ENCODE results near the gene KRT8. TPM values are rescaled to one million over a fixed set of nuclear protein-coding genes. Genes with fewer than 3 reads are reported as not detected.

Gene KRT8
- total and polyA plus RNA-seq, 2 donors (not counting 1 experiment from before 2014, with no cell fraction given): 0.24 to 0.94 TPM

DNA sequence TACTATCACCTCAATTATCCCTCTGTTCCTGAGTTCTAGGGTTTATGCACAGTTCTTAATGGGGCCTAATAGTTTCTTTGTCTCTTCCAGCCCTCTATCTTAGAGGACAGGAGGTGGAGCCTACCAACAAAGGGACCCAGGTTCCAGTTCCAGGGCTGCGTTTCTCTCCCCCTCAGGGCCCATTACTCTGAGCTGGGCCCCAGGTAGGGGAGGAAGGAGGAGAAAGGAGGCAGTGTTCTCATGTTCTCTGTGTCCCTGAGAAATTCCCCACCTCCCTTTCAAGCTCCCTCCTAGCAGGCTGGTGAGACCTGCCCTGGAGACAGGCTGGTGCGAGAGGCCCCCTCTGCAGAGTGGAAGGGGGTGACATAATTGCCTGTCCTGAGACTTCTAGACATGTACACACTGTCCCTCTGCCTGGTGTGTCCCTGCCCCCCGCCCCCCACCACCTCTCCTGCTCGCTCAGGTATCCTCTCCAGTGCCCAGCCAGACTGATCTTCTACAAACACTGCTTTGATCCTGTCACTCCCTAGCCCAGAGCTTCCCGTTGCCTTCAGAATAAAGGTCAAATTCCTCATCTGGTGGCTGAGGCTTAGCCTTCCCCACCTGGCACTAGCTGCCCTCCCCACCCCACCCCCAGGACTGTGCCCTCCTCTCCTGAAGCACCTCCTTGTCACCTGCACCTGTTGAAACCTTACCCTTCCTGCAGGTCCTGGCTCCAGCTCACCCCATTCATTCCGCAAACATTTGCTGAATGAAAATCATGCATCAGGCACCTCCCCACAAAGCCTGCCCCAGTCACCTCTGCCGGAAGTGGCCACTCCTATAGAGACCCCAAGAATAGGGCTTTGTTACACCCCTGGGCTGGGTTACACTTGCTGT is 21.1 kb upstream of the KRT8 start:
- no peak overlapping the region for H3K27ac Mint-ChIP-seq
- WGBS (ENCODE audit: insufficient coverage): 84% methylated on average over 6 of the region's 7 CpGs
- peaks cover 0 to 2% (median under 1%) of the 10 kb centered on the region in 4 experiments for H3K27me3 ChIP-seq (replicated peaks in 1 of 4; ENCODE audit: control extremely low read depth in 1 of 4, control insufficient read depth in 3 of 4, insufficient read depth in 4 of 4, low read length in 3 of 4)
- H3K36me3 ChIP-seq (replicated peaks in 1 of 2; ENCODE audit: control extremely low read depth in 1 of 2, control insufficient read depth in 1 of 2, extremely low read depth in 1 of 2, insufficient read depth in 2 of 2, low read length in 1 of 2): no peaks in the 10 kb centered on the region
- ChIA-PET CTCF (no interaction called here), POLR2A (no interaction called here)
- no peaks in the 10 kb centered on the region for H3K4me1 ChIP-seq (ENCODE audit: control insufficient read depth in 2 of 2, insufficient read depth in 2 of 2, low read length in 2 of 2)
- no peaks in the 10 kb centered on the region for H3K9me3 ChIP-seq (ENCODE audit: control extremely low read depth in 1 of 3, control insufficient read depth in 2 of 3, insufficient read depth in 1 of 3, low read length in 2 of 3)
- H3K27me3 Mint-ChIP-seq: peaks cover 25% of the 10 kb centered on the region
- no peak overlapping the region for H2AFZ ChIP-seq (ENCODE audit: insufficient read depth, low read depth, low read length, poor library complexity, severe bottlenecking)
- no peak overlapping the region for H3K4me2 ChIP-seq (replicated peaks; ENCODE audit: low read depth, low read length, poor library complexity, severe bottlenecking)
- no peak for ATAC-seq (ENCODE audit: low read depth)
- no peak overlapping the region for H3K4me3 ChIP-seq (ENCODE audit: control extremely low read depth in 1 of 5, extremely low read depth in 1 of 5, insufficient read depth in 1 of 5, low read depth in 2 of 5, low read length in 4 of 5)
- no peak for DNase-seq
- no peaks in the 10 kb centered on the region for H3K9me3 Mint-ChIP-seq (ENCODE audit: insufficient read depth)
- TF ChIP-seq, protein P1, sequence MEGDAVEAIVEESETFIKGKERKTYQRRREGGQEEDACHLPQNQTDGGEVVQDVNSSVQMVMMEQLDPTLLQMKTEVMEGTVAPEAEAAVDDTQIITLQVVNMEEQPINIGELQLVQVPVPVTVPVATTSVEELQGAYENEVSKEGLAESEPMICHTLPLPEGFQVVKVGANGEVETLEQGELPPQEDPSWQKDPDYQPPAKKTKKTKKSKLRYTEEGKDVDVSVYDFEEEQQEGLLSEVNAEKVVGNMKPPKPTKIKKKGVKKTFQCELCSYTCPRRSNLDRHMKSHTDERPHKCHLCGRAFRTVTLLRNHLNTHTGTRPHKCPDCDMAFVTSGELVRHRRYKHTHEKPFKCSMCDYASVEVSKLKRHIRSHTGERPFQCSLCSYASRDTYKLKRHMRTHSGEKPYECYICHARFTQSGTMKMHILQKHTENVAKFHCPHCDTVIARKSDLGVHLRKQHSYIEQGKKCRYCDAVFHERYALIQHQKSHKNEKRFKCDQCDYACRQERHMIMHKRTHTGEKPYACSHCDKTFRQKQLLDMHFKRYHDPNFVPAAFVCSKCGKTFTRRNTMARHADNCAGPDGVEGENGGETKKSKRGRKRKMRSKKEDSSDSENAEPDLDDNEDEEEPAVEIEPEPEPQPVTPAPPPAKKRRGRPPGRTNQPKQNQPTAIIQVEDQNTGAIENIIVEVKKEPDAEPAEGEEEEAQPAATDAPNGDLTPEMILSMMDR (IDR thresholded peaks at IDR 0.05): no peak
- TF ChIP-seq EZH2 (IDR thresholded peaks at IDR 0.05; ENCODE audit: borderline replicate concordance, insufficient read depth, low read depth, low read length, poor library complexity, severe bottlenecking): no peak
- no peaks in the 10 kb centered on the region for H3K79me2 ChIP-seq (ENCODE audit: control insufficient read depth, insufficient read depth, low read length)
- no peak overlapping the region for H3K27ac ChIP-seq (ENCODE audit: low read length in 2 of 2)
- intact Hi-C loops (cut with micrococcal nuclease): no loop called here
- H3K4me3 Mint-ChIP-seq: no peak overlapping the region
- H3K9ac ChIP-seq (ENCODE audit: low read length): no peak overlapping the region
- H4K20me1 ChIP-seq (ENCODE audit: control insufficient read depth, insufficient read depth, low read length, poor library complexity, severe bottlenecking): no peaks in the 10 kb centered on the region
- no peaks in the 10 kb centered on the region for H3K4me1 Mint-ChIP-seq
